Caco-2 (cell line): ENCODE data around the gene SLC8A2. TPM values are rescaled to one million over a fixed set of nuclear protein-coding genes. Genes with fewer than 3 reads are reported as not detected.

Source experiments
- BruUV-seq: library from RNA; stranded (reverse); fragments of 400-500 nt; replicated peaks from 2 replicates; lab custom pipeline; 2021; lab: Mats Ljungman, UMichigan
- CTCF ChIA-PET: fragments of 300-600 bp; sonication (Branson Sonifier 250); formaldehyde crosslinking; loops from one replicate; lab custom pipeline; 2022; ENCODE audit warnings: antibody characterized with exemption; lab: Charles Lee
- POLR2A ChIA-PET: fragments of 300-600 bp; sonication (Branson Sonifier 250); formaldehyde crosslinking; loops from one replicate; lab custom pipeline; 2022; ENCODE audit warnings: antibody characterized with exemption; lab: Charles Lee
- DNase-seq, 2 experiments: peaks; one replicate each; pipeline versions ENCODE4 v3.0.0 to v3.0.0-alpha.2; 2020 to 2022
- H3K27me3 ChIP-seq: replicated peaks from 2 replicates; pipeline ENCODE4 v1.6.0; 2011; ENCODE audit warnings: low read length; ENCODE audit not compliant: control insufficient read depth, insufficient read depth
- H3K36me3 ChIP-seq: 2 replicates; pipeline ENCODE4 v1.5.1; 2011; ENCODE audit warnings: low read length; ENCODE audit not compliant: control insufficient read depth, insufficient read depth
- H3K4me1 ChIP-seq: fragments of 250-450 bp; sonication (Bioruptor Pico); 2 replicates; pipeline ENCODE4 v1.5.1; 2020; ENCODE audit warnings: mild to moderate bottlenecking
- H3K4me3 ChIP-seq: 2 replicates; pipeline ENCODE4 v1.5.1; 2011; ENCODE audit warnings: low read depth, mild to moderate bottlenecking, control low read depth, low read length
- H3K9me3 ChIP-seq: fragments of 250-450 bp; sonication (Bioruptor Pico); 2 replicates; pipeline ENCODE4 v1.5.1; 2020; ENCODE audit warnings: mild to moderate bottlenecking, moderate library complexity
- H3K27ac Mint-ChIP-seq: one replicate; pipeline ENCODE4 v1.8.0; 2022; ENCODE audit warnings: mixed read lengths; ENCODE audit not compliant: unreplicated experiment
- H3K27me3 Mint-ChIP-seq: one replicate; pipeline ENCODE4 v1.8.0; 2022; ENCODE audit warnings: mixed read lengths; ENCODE audit not compliant: insufficient read depth, unreplicated experiment
- H3K36me3 Mint-ChIP-seq: one replicate; pipeline ENCODE4 v1.8.0; 2022; ENCODE audit warnings: mild to moderate bottlenecking, mixed read lengths; ENCODE audit not compliant: insufficient read depth, unreplicated experiment
- H3K4me1 Mint-ChIP-seq: one replicate; pipeline ENCODE4 v1.8.0; 2022; ENCODE audit warnings: low read depth, mixed read lengths; ENCODE audit not compliant: unreplicated experiment
- H3K4me3 Mint-ChIP-seq: one replicate; pipeline ENCODE4 v1.8.0; 2022; ENCODE audit warnings: mild to moderate bottlenecking, moderate library complexity, mixed read lengths; ENCODE audit not compliant: unreplicated experiment
- H3K9me3 Mint-ChIP-seq: one replicate; pipeline ENCODE4 v1.8.0; 2022; ENCODE audit warnings: mixed read lengths; ENCODE audit not compliant: unreplicated experiment
- CTCF ChIP-seq, 2 experiments: fragments of 200-600 bp in 1 of 2; IDR thresholded peaks; 1 replicate in 1 of 2; 2 replicates in 1 of 2; pipeline versions ENCODE4 v1.5.1 to v1.8.0; 2011 to 2022; ENCODE audit warnings: antibody characterized with exemption in 1 of 2, control low read depth in 1 of 2, inconsistent platforms in 1 of 2, low read depth in 1 of 2, low read length in 1 of 2, mild to moderate bottlenecking in 1 of 2, moderate library complexity in 1 of 2; ENCODE audit not compliant: insufficient read depth in 1 of 2, severe bottlenecking in 1 of 2, unreplicated experiment in 1 of 2
- intact Hi-C: fragments of 100-400 bp; cut with micrococcal nuclease; formaldehyde crosslinking; loops from one replicate; pipeline ENCODE4 v1.10.0; 2022; ENCODE audit not compliant: unreplicated experiment
- total RNA-seq: library from RNA; stranded (reverse); gene quantifications from 2 replicates; pipeline ENCODE4 v1.2.3, GENCODE V29; 2022

Gene SLC8A2
- total RNA-seq, 1 experiment from 2014 or later, result 1.2 TPM

DNA sequence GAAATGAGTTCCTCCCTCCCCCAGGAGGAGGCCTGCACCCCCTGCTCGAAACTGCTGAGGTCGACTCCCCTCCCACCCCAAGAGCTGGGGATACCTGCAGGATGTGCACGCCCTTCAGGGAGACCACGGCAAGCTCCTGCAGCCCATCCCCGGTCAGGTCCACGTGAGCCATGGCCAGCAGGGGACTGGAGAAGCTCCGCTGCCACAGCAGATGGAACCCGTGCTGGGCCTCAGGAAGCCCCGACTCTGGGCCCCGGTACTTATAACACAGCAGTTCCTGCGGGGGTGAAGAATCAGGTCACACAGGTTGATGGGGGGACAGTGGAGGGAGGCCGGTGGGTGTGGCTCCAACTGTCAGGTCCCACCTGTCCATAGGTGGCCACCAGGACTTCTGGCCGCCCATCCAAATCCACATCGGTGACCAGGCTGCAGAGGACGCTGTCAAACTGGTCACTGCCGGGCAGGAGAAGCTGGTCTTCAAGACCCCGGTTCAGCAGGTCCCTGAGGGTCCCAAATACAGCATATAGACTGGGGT lies 4.8 kb upstream of the SLC8A2 start:
- CTCF ChIA-PET, result no interaction called here

GRCh38 chr19:47475465-47475864 lies 3.8 kb upstream of the SLC8A2 start:
- no peak for TF ChIP-seq CTCF (IDR thresholded peaks at IDR 0.05; ENCODE audit: insufficient read depth in 1 of 2, low read depth in 1 of 2, low read length in 1 of 2, severe bottlenecking in 1 of 2, unreplicated experiment in 1 of 2)

More for the DNA sequence above, 4.8 kb upstream of the SLC8A2 start:
- H3K4me1 ChIP-seq, result no peaks in the 10 kb centered on the region
- no peaks in the 10 kb centered on the region for H3K36me3 Mint-ChIP-seq
- intact Hi-C loops, result no loop called here
- peaks cover 2% of the 10 kb centered on the region for H3K27me3 Mint-ChIP-seq
- no peaks in the 10 kb centered on the region for H3K36me3 ChIP-seq
- POLR2A ChIA-PET, result no interaction called here
- BruUV-seq, result no TSS peak
- no peak overlapping the region for H3K27ac Mint-ChIP-seq
- H3K27me3 ChIP-seq, result no peaks in the 10 kb centered on the region
- no peak for DNase-seq
- no peak overlapping the region for H3K4me3 ChIP-seq
- H3K9me3 Mint-ChIP-seq, result no peaks in the 10 kb centered on the region
- no peaks in the 10 kb centered on the region for H3K9me3 ChIP-seq
- H3K4me1 Mint-ChIP-seq, result peaks cover under 1% of the 10 kb centered on the region
- no peak for TF ChIP-seq CTCF (IDR thresholded peaks at IDR 0.05; ENCODE audit: insufficient read depth in 1 of 2, low read depth in 1 of 2, low read length in 1 of 2, severe bottlenecking in 1 of 2, unreplicated experiment in 1 of 2)
- H3K4me3 Mint-ChIP-seq, result no peak overlapping the region

GRCh38 chr19:47473336-47473735 lies 1.6 kb upstream of the SLC8A2 start:
- Mint-ChIP-seq H3K4me1 (peaks cover 11% of the 10 kb centered on the region), H3K27me3 (peaks cover 16% of the 10 kb centered on the region), H3K36me3 (no peaks in the 10 kb centered on the region), H3K27ac (no peak overlapping the region), H3K9me3 (no peaks in the 10 kb centered on the region), H3K4me3 (no peak overlapping the region)
- H3K27me3 ChIP-seq, result no peaks in the 10 kb centered on the region
- ChIA-PET CTCF (interaction anchor here (0.7 kb wide), 1 partner anchor 808 kb away, joined by 7 read pairs; no protein-coding TSS in a partner anchor), POLR2A (no interaction called here)
- no TSS peak for BruUV-seq
- no peak for DNase-seq
- no peaks in the 10 kb centered on the region for H3K36me3 ChIP-seq
- no peak for TF ChIP-seq CTCF (IDR thresholded peaks at IDR 0.05; ENCODE audit: insufficient read depth in 1 of 2, low read depth in 1 of 2, low read length in 1 of 2, severe bottlenecking in 1 of 2, unreplicated experiment in 1 of 2)
- intact Hi-C loops, result no loop called here
- peaks cover 21% of the 10 kb centered on the region; the same call in 1 of the 2 replicates for H3K4me1 ChIP-seq
- no peak overlapping the region for H3K4me3 ChIP-seq
- no peaks in the 10 kb centered on the region for H3K9me3 ChIP-seq

More at GRCh38 chr19:47475465-47475864, 3.8 kb upstream of the SLC8A2 start:
- DNase-seq, result no peak
- no TSS peak for BruUV-seq
- intact Hi-C loops, result no loop called here
- H3K36me3 Mint-ChIP-seq, result no peaks in the 10 kb centered on the region
- peaks cover 11% of the 10 kb centered on the region for H3K4me1 Mint-ChIP-seq
- CTCF ChIA-PET, result no interaction called here
- no peak overlapping the region for H3K4me3 Mint-ChIP-seq
- no peaks in the 10 kb centered on the region for H3K36me3 ChIP-seq
- H3K27me3 Mint-ChIP-seq, result peaks cover 11% of the 10 kb centered on the region
- 0 out of 2 replicates have a peak, but pooled peaks cover 3% of the 10 kb centered on the region for H3K4me1 ChIP-seq
- H3K27me3 ChIP-seq, result no peaks in the 10 kb centered on the region
- no peak overlapping the region for H3K4me3 ChIP-seq
- POLR2A ChIA-PET, result no interaction called here
- no peaks in the 10 kb centered on the region for H3K9me3 ChIP-seq
- H3K9me3 Mint-ChIP-seq, result no peaks in the 10 kb centered on the region
- H3K27ac Mint-ChIP-seq, result no peak overlapping the region
